GM12865 (cell line): ENCODE data around the gene RTN4RL2.

Experiments
- DNase-seq: peaks from one replicate; pipeline ENCODE4 v3.0.0; 2010; ENCODE audit warnings: low read depth
- H3K4me3 ChIP-seq: 2 replicates; pipeline ENCODE4 v1.5.1; 2011; ENCODE audit warnings: mild to moderate bottlenecking, low read depth, low read length, control low read depth
- TF ChIP-seq, protein P1 (sequence below): IDR thresholded peaks from 2 replicates; pipeline ENCODE4 v1.5.1; 2011; ENCODE audit warnings: low read length, control low read depth, low read depth, inconsistent platforms; ENCODE audit not compliant: insufficient read depth; ENCODE audit errors: missing control alignments

The RTN4RL2 gene

GRCh38 chr11:57457643-57458023 is 2.7 kb upstream of the RTN4RL2 start:
- DNase-seq = no peak
- TF ChIP-seq, protein P1, sequence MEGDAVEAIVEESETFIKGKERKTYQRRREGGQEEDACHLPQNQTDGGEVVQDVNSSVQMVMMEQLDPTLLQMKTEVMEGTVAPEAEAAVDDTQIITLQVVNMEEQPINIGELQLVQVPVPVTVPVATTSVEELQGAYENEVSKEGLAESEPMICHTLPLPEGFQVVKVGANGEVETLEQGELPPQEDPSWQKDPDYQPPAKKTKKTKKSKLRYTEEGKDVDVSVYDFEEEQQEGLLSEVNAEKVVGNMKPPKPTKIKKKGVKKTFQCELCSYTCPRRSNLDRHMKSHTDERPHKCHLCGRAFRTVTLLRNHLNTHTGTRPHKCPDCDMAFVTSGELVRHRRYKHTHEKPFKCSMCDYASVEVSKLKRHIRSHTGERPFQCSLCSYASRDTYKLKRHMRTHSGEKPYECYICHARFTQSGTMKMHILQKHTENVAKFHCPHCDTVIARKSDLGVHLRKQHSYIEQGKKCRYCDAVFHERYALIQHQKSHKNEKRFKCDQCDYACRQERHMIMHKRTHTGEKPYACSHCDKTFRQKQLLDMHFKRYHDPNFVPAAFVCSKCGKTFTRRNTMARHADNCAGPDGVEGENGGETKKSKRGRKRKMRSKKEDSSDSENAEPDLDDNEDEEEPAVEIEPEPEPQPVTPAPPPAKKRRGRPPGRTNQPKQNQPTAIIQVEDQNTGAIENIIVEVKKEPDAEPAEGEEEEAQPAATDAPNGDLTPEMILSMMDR = no peak
- H3K4me3 ChIP-seq = no peak overlapping the region

DNA sequence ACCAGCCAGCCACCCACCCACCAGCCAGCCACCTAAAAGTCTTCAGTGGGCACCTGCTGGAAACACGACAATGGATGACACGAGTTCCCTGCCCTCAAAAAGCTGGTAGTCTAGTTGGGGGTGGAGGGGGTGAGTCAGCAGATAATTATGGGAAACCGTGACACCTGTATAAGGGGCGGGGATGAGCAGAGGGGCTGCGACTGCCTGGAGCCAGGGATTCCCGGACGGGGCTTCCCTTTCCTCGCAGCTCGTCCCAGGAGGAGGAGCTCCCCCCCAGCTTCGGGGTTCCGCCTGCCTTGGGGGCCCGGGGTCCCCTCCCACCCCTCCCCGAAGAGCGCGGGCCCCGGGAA is 2.3 kb upstream of the RTN4RL2 start:
- DNase-seq = no peak
- peak overlapping the region; percentile 53 for H3K4me3 ChIP-seq
- TF ChIP-seq, protein P1 = no peak

- peak; percentile 33 for DNase-seq
- TF ChIP-seq, protein P1 = peak; percentile 77
- H3K4me3 ChIP-seq = peak overlapping the region; percentile 53
Observed at GRCh38 chr11:57458410-57459163, 1.7 kb upstream of the RTN4RL2 start.

- H3K4me3 ChIP-seq = peak overlapping the region; percentile 48
- TF ChIP-seq, protein P1 = no peak
- DNase-seq = no peak
Observed at GRCh38 chr11:57459164-57460021, 935 bp upstream of the RTN4RL2 start.

DNA sequence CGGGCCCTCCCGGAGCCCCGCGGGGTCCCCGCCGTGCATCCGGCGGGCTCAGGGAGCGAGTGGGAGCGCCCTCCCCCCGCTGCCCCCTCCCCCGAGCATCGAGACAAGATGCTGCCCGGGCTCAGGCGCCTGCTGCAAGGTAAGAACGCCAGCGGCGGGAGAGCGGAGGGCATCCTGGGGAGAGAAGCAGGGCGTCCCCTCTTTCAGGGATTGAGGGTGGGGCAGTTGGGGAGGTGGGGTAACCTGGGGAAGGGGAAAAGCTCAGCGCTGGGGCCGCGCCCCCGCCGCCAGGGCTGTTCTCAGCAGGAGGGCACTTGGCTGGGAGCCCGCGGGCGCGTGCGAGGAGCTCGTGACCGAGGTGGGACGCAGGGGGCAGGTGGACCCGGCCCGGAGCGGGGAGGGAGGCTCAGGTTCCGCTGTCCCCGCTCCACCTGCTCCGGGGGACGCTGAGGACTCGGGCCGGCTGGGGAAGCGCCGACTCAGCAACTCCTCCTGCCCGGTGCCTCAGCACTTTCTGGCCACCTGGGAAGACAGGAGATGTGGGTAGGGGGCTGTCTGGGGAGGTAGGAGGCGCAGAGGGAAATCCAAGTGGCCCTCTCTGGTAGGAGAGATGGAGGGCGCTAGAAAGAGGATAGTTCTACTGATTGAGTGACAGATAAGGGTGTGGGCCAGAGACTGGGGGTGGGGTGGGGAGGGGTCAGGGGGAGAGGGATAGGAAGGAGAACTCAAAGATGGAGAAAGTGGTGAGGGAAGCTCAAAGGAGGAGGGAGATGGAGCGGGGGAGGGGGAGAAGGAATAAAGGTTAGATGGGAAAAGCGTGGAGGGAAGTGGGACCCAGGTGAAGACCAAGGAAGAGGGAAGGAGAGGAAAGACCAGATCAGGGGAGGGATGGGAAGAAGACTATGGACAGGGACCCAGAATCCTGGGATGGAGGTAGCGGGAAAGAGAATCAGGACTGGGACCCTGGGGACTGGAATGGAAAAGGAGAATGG is 726 bp downstream of the RTN4RL2 start:
- H3K4me3 ChIP-seq = peak overlapping the region; percentile 33
- DNase-seq = no peak
- TF ChIP-seq, protein P1 = no peak

- TF ChIP-seq, protein P1 = no peak
- H3K4me3 ChIP-seq = no peak overlapping the region
- no peak for DNase-seq
Observed at GRCh38 chr11:57461841-57462489, 1.6 kb downstream of the RTN4RL2 start.
